Measurements from ENCODE around the gene PSTPIP1.
"Not testable (repeated sequence)": the region's sequence is repeated elsewhere in the genome, so short reads cannot be mapped to it uniquely, and the experiment has no call there.

PSTPIP1 gene

GRCh38 chr15:76994971-76995945 is at the start of gene PSTPIP1:
Gene PSTPIP1 (plus strand): TSS chr15:76995126. CDS start chr15:76995574, 448 bp downstream.
- DNase-seq, result peak; percentile 74 to 78

GRCh38 chr15:76945494-76946093 is 49.3 kb upstream of the PSTPIP1 start:
- DNase-seq, result no peak

GRCh38 chr15:76947454-76947853 is 47.5 kb upstream of the PSTPIP1 start:
- DNase-seq, result no peak

GRCh38 chr15:76951220-76951619 is 43.7 kb upstream of the PSTPIP1 start:
- DNase-seq, result no peak

GRCh38 chr15:76953913-76954312 is 41.0 kb upstream of the PSTPIP1 start:
- DNase-seq, result no peak

GRCh38 chr15:76954744-76955143 is 40.2 kb upstream of the PSTPIP1 start:
- no peak for DNase-seq

GRCh38 chr15:76961268-76962011 is 33.5 kb upstream of the PSTPIP1 start:
- DNase-seq, result no peak

- DNase-seq, result no peak
These were observed 32.5 kb upstream of the PSTPIP1 start for GRCh38 chr15:76962337-76963013.

- no peak for DNase-seq
These were observed 31.3 kb upstream of the PSTPIP1 start for GRCh38 chr15:76963596-76963995.

- no peak for DNase-seq
These were observed 30.8 kb upstream of the PSTPIP1 start for GRCh38 chr15:76964157-76964556.

GRCh38 chr15:76966051-76966450 is 28.9 kb upstream of the PSTPIP1 start:
- DNase-seq, result not testable (repeated sequence)

- DNase-seq, result no peak
These were observed 27.9 kb upstream of the PSTPIP1 start for GRCh38 chr15:76967067-76967466.

GRCh38 chr15:76968306-76968705 is 26.6 kb upstream of the PSTPIP1 start:
- no peak for DNase-seq

GRCh38 chr15:76972389-76973361 is 22.3 kb upstream of the PSTPIP1 start:
- DNase-seq, result no peak

GRCh38 chr15:76973362-76973743 is 21.6 kb upstream of the PSTPIP1 start:
- peak; percentile 73 to 80 for DNase-seq

- no peak for DNase-seq
These were observed 21.0 kb upstream of the PSTPIP1 start for GRCh38 chr15:76973906-76974305.

GRCh38 chr15:76974456-76975036 is 20.4 kb upstream of the PSTPIP1 start:
- no peak for DNase-seq

GRCh38 chr15:76976141-76976540 is 18.8 kb upstream of the PSTPIP1 start:
- DNase-seq, result no peak

- DNase-seq, result peak in 1 of 2 experiments; percentile 29
These were observed 18.2 kb upstream of the PSTPIP1 start for GRCh38 chr15:76976572-76977270.

Measured in activated CD4-positive, alpha-beta T cell treated with anti-CD3 and anti-CD28 coated beads, Interleukin-2, amount 50 U/mL, for 48 hours (primary cell).